ENCODE measurements around the gene HESX1. TPM values are rescaled to one million over a fixed set of nuclear protein-coding genes. Genes with fewer than 3 reads are reported as not detected.

Gene HESX1
- total and polyA plus RNA-seq, 7 experiments from 2014 or later: 0.40 TPM; not detected in 6

GRCh38 chr3:57227204-57227929 is 27.6 kb upstream of the HESX1 start, which contains the start of gene APPL1:
Gene APPL1 (plus strand): TSS chr3:57227729. CDS start chr3:57227884, 155 bp downstream.
- ATAC-seq (peak; percentile 96), DNase-seq (peak; percentile 76 to 97 (median 82))
- Mint-ChIP-seq H3K4me3 (peak within 1 kb of the TSS; percentile 89 to 95 (median 93)), H3K36me3 (no peaks in the 10 kb centered on the region), H3K9me3 (no peaks in the 10 kb centered on the region), H3K27ac (peak within 1 kb of the TSS; percentile 72 to 90 (median 86)), H3K27me3 (peaks cover 0 to 5% (median 0%) of the 10 kb centered on the region in 5 donors), H3K4me1 (peaks cover 17 to 38% (median 29%) of the 10 kb centered on the region in 7 donors)
- POLR2A ChIA-PET: interaction anchor here (0.6 to 1.4 kb wide), 4 partner anchors 23 to 370 kb away, joined by 3 read pairs; partner anchors contain the start of gene ARF4
- Histone ChIP-seq H3K36me3 (ENCODE audit: control insufficient read depth in 2 of 3, insufficient read depth in 3 of 3, low read length in 3 of 3) (no peaks in the 10 kb centered on the region), H3K9me3 (ENCODE audit: control insufficient read depth in 2 of 3, low read length in 3 of 3) (no peaks in the 10 kb centered on the region), H3K4me3 (ENCODE audit: low read length) (peak within 1 kb of the TSS; percentile 88), H3K27ac (ENCODE audit: low read depth, low read length) (peak within 1 kb of the TSS; percentile 71), H3K27me3 (ENCODE audit: control insufficient read depth in 2 of 2, insufficient read depth in 2 of 2, low read length in 2 of 2) (no peaks in the 10 kb centered on the region), H3K4me1 (ENCODE audit: control insufficient read depth in 2 of 2, insufficient read depth in 2 of 2, low read length in 2 of 2) (peaks cover 9 to 12% of the 10 kb centered on the region in 2 donors)
- intact Hi-C loops (cut with micrococcal nuclease): loop anchor here (1.0 to 10.0 kb wide), 10 partner anchors 57 to 1265 kb away; partner anchors contain the start of genes CCDC66 (in 2 of the 2), SLMAP (in 2 of the 2), TASOR (in 2 of the 2) and ARF4 (in 1 of the 2)
- CTCF ChIA-PET: no interaction called here

DNA sequence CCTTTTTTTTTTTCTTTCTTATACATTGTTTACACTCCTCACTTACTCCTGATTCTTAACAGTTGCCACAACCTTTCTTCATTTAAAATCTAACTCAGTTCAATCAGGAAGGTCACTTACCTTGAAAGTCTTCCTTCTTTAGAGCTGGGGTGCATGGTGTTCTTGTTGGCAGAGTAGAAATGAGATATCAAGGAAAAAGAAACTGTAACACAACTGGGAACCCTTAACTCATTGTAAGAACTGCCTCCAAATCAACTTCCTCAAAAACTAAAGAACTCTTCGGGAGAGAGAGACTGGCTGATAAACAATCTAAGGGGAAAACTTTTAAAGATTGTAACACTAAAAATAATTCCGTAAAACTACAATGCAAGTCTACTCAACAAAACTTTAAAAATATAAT is 26.4 kb upstream of the HESX1 start:
- H3K9me3 Mint-ChIP-seq: no peaks in the 10 kb centered on the region
- peaks cover 17 to 31% (median 29%) of the 10 kb centered on the region in 7 donors for H3K4me1 Mint-ChIP-seq
- Histone ChIP-seq H3K4me3 (ENCODE audit: low read length) (no peak overlapping the region), H3K27ac (ENCODE audit: low read depth, low read length) (no peak overlapping the region), H3K36me3 (ENCODE audit: control insufficient read depth in 2 of 3, insufficient read depth in 3 of 3, low read length in 3 of 3) (no peaks in the 10 kb centered on the region), H3K4me1 (ENCODE audit: control insufficient read depth in 2 of 2, insufficient read depth in 2 of 2, low read length in 2 of 2) (peaks cover 9 to 12% of the 10 kb centered on the region in 2 donors), H3K27me3 (ENCODE audit: control insufficient read depth in 2 of 2, insufficient read depth in 2 of 2, low read length in 2 of 2) (no peaks in the 10 kb centered on the region), H3K9me3 (ENCODE audit: control insufficient read depth in 2 of 3, low read length in 3 of 3) (no peaks in the 10 kb centered on the region)
- DNase-seq (no peak), ATAC-seq (no peak)
- H3K27ac Mint-ChIP-seq: peak overlapping the region in 2 of 9 donors; percentile 86 to 88
- CTCF ChIA-PET: no interaction called here
- intact Hi-C loops (cut with micrococcal nuclease): loop anchor here (5.0 to 10.0 kb wide), 7 partner anchors 466 to 1266 kb away; partner anchors contain the start of genes CCDC66 (in 2 of the 2), SLMAP (in 2 of the 2), TASOR (in 2 of the 2) and DENND6A (in 1 of the 2)
- H3K4me3 Mint-ChIP-seq: peak overlapping the region in 5 of 10 donors; percentile 8 to 90 (median 23)
- H3K27me3 Mint-ChIP-seq: peaks cover 0 to 7% (median 0%) of the 10 kb centered on the region in 5 donors
- POLR2A ChIA-PET: interaction anchor here (0.6 to 1.4 kb wide), 2 partner anchors 22 to 1243 kb away, joined by 3 to 4 read pairs; no protein-coding TSS in a partner anchor
- H3K36me3 Mint-ChIP-seq: no peaks in the 10 kb centered on the region

DNA sequence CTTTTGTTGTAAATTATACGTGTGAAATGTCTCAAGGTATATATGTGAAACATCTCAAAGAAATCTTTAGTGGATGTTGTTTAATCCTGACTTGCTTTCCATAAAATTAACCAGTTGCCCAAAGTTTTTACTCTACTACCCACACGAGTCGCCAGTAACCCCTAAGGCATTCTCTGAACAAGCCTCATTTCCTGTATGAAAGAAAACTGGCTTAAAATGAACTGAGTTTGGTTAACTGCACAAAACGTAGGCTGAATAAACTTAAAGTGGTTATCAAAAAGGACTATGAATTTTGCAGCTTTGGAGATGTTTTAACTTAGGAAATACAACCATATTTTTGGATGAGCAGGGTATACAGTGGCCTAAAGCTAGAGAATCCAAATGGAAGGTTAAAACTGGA is 25.1 kb upstream of the HESX1 start:
- Histone ChIP-seq H3K27ac (ENCODE audit: low read depth, low read length) (no peak overlapping the region), H3K27me3 (ENCODE audit: control insufficient read depth in 2 of 2, insufficient read depth in 2 of 2, low read length in 2 of 2) (no peaks in the 10 kb centered on the region), H3K4me1 (ENCODE audit: control insufficient read depth in 2 of 2, insufficient read depth in 2 of 2, low read length in 2 of 2) (peaks cover 5 to 12% of the 10 kb centered on the region in 2 donors), H3K36me3 (ENCODE audit: control insufficient read depth in 2 of 3, insufficient read depth in 3 of 3, low read length in 3 of 3) (no peaks in the 10 kb centered on the region), H3K9me3 (ENCODE audit: control insufficient read depth in 2 of 3, low read length in 3 of 3) (no peaks in the 10 kb centered on the region), H3K4me3 (ENCODE audit: low read length) (no peak overlapping the region)
- DNase-seq (no peak), ATAC-seq (no peak)
- ChIA-PET POLR2A (no interaction called here), CTCF (no interaction called here)
- H3K36me3 Mint-ChIP-seq: no peaks in the 10 kb centered on the region
- intact Hi-C loops (cut with micrococcal nuclease): loop anchor here (5.0 to 10.0 kb wide), 7 partner anchors 467 to 1267 kb away; partner anchors contain the start of genes CCDC66 (in 2 of the 2), SLMAP (in 2 of the 2), TASOR (in 2 of the 2) and DENND6A (in 1 of the 2)
- peaks cover 0 to 12% (median 0%) of the 10 kb centered on the region in 5 donors for H3K27me3 Mint-ChIP-seq
- no peak overlapping the region for H3K27ac Mint-ChIP-seq
- no peak overlapping the region for H3K4me3 Mint-ChIP-seq
- H3K9me3 Mint-ChIP-seq: no peaks in the 10 kb centered on the region
- peaks cover 15 to 24% (median 22%) of the 10 kb centered on the region in 7 donors for H3K4me1 Mint-ChIP-seq

GRCh38 chr3:57221883-57222282 is 22.1 kb upstream of the HESX1 start:
- no peak overlapping the region for H3K4me3 Mint-ChIP-seq
- no peak overlapping the region for H3K27ac Mint-ChIP-seq
- Histone ChIP-seq H3K9me3 (ENCODE audit: control insufficient read depth in 2 of 3, low read length in 3 of 3) (no peaks in the 10 kb centered on the region), H3K4me1 (ENCODE audit: control insufficient read depth in 2 of 2, insufficient read depth in 2 of 2, low read length in 2 of 2) (peaks cover 0 to 3% of the 10 kb centered on the region in 2 donors), H3K4me3 (ENCODE audit: low read length) (no peak overlapping the region), H3K27me3 (ENCODE audit: control insufficient read depth in 2 of 2, insufficient read depth in 2 of 2, low read length in 2 of 2) (no peaks in the 10 kb centered on the region), H3K27ac (ENCODE audit: low read depth, low read length) (no peak overlapping the region), H3K36me3 (ENCODE audit: control insufficient read depth in 2 of 3, insufficient read depth in 3 of 3, low read length in 3 of 3) (no peaks in the 10 kb centered on the region)
- intact Hi-C loops (cut with micrococcal nuclease): loop anchor here in 1 of 2 donors (10.0 kb wide), 1 partner anchor 667 kb away; the partner anchor contains the start of gene CCDC66
- no peaks in the 10 kb centered on the region for H3K9me3 Mint-ChIP-seq
- peaks cover 0 to 18% (median 0%) of the 10 kb centered on the region in 5 donors for H3K27me3 Mint-ChIP-seq
- ChIA-PET CTCF (no interaction called here), POLR2A (no interaction called here)
- no peak for ATAC-seq
- H3K4me1 Mint-ChIP-seq: peaks cover 0 to 10% (median 4%) of the 10 kb centered on the region in 7 donors
- DNase-seq: no peak
- no peaks in the 10 kb centered on the region for H3K36me3 Mint-ChIP-seq

DNA sequence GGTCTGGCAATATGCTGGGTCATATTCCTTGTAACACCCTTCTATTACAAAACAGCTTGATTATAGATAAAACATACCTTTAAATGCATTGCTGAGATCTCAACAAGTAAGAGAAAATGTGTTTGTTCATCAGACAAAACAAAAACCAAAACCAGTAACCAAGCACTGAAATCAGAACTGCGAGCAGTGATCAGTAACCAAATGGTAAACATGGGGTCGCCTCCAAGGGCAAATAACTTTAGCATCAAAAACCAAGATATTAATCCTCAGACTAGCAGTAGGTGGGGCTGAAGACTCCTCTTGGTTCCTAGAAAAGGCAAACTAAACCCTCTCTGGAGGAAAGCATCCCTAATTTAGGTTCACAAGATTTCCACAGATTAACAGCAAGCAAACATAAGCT is 6.6 kb upstream of the HESX1 start:
- ChIA-PET CTCF (interaction anchor here (0.7 kb wide), 1 partner anchor 22 kb away, joined by 3 read pairs; no protein-coding TSS in a partner anchor), POLR2A (interaction anchor here (0.6 to 0.7 kb wide), 2 partner anchors 10 to 14 kb away, joined by 3 read pairs; no protein-coding TSS in a partner anchor)

GRCh38 chr3:57194641-57195040 is 5.1 kb downstream of the HESX1 start:
- Histone ChIP-seq H3K36me3 (ENCODE audit: control insufficient read depth in 2 of 3, insufficient read depth in 3 of 3, low read length in 3 of 3) (no peaks in the 10 kb centered on the region), H3K4me1 (ENCODE audit: control insufficient read depth in 2 of 2, insufficient read depth in 2 of 2, low read length in 2 of 2) (no peaks in the 10 kb centered on the region), H3K27ac (ENCODE audit: low read depth, low read length) (no peak overlapping the region), H3K9me3 (ENCODE audit: control insufficient read depth in 2 of 3, low read length in 3 of 3) (no peaks in the 10 kb centered on the region), H3K27me3 (ENCODE audit: control insufficient read depth in 2 of 2, insufficient read depth in 2 of 2, low read length in 2 of 2) (no peaks in the 10 kb centered on the region), H3K4me3 (ENCODE audit: low read length) (no peak overlapping the region)
- POLR2A ChIA-PET: no interaction called here
- peaks cover 20 to 34% (median 28%) of the 10 kb centered on the region in 5 donors for H3K27me3 Mint-ChIP-seq
- peaks cover 0 to 6% (median 0%) of the 10 kb centered on the region in 11 donors for H3K9me3 Mint-ChIP-seq
- DNase-seq: no peak
- H3K4me1 Mint-ChIP-seq: peaks cover 0 to 7% (median 0%) of the 10 kb centered on the region in 7 donors
- CTCF ChIA-PET: no interaction called here
- H3K4me3 Mint-ChIP-seq: no peak overlapping the region
- no peak for ATAC-seq
- H3K27ac Mint-ChIP-seq: no peak overlapping the region
- no peaks in the 10 kb centered on the region for H3K36me3 Mint-ChIP-seq
- intact Hi-C loops (cut with micrococcal nuclease): no loop called here

More for the DNA sequence above, 6.6 kb upstream of the HESX1 start:
- DNase-seq (no peak), ATAC-seq (no peak)
- H3K4me1 ChIP-seq (ENCODE audit: control insufficient read depth in 2 of 2, insufficient read depth in 2 of 2, low read length in 2 of 2): no peaks in the 10 kb centered on the region
- Mint-ChIP-seq H3K27ac (no peak overlapping the region), H3K36me3 (no peaks in the 10 kb centered on the region), H3K4me1 (no peaks in the 10 kb centered on the region), H3K27me3 (peaks cover 0 to 7% (median 0%) of the 10 kb centered on the region in 5 donors), H3K9me3 (no peaks in the 10 kb centered on the region), H3K4me3 (no peak overlapping the region)
- intact Hi-C loops (cut with micrococcal nuclease): no loop called here
- H3K27me3 ChIP-seq (ENCODE audit: control insufficient read depth in 2 of 2, insufficient read depth in 2 of 2, low read length in 2 of 2): no peaks in the 10 kb centered on the region
- H3K9me3 ChIP-seq (ENCODE audit: control insufficient read depth in 2 of 3, low read length in 3 of 3): no peaks in the 10 kb centered on the region
- H3K4me3 ChIP-seq (ENCODE audit: low read length): no peak overlapping the region
- no peaks in the 10 kb centered on the region for H3K36me3 ChIP-seq (ENCODE audit: control insufficient read depth in 2 of 3, insufficient read depth in 3 of 3, low read length in 3 of 3)
- no peak overlapping the region for H3K27ac ChIP-seq (ENCODE audit: low read depth, low read length)
